ENCODE data around the gene RPS13. TPM values are rescaled to one million over a fixed set of nuclear protein-coding genes. Genes with fewer than 3 reads are reported as not detected.
"Not testable (repeated sequence)": the region's sequence is repeated elsewhere in the genome, so short reads cannot be mapped to it uniquely, and the experiment has no call there.

The RPS13 gene
- polyA plus RNA-seq, 1 donor, result 1,219 TPM

DNA sequence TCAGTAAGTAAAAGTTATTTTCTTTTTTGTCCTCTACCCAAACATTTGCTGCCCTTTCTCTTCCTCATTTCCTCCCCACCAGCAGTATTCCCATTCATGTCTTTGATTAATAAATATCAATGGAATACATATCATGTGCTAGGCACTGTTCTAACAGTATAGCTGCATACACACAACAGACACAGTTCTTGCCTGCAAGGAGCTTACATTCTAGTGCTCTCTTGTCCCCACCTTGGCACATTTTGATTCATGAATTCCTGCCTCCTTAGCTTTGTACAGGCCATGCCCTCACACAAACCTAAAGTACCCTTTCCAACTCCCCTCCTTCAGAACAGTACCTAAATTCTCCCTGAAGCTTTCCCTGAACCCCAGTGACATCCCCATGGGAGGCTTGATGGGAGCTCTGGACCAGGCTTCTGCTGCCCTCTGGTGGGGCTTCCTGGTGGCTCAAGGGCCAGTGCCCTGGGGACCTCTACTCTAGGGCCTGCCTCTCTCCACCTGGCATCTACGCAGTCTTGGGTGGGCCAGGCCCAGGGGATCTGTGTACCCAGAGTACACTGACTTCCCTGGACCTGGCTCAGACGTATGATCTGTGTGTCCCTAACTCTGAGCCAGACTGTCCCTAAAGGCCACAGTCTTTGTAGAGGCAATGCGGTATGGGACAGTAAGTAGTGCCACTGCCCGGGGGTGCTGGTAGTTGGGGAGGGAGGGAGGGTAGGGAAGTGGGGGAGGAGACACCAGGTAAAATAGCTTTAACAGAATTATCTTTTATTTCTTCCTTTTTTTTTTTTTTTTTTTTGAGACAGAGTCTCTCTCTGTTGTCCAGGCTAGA is 14.1 kb downstream of the RPS13 start:
- no peak for DNase-seq

DNA sequence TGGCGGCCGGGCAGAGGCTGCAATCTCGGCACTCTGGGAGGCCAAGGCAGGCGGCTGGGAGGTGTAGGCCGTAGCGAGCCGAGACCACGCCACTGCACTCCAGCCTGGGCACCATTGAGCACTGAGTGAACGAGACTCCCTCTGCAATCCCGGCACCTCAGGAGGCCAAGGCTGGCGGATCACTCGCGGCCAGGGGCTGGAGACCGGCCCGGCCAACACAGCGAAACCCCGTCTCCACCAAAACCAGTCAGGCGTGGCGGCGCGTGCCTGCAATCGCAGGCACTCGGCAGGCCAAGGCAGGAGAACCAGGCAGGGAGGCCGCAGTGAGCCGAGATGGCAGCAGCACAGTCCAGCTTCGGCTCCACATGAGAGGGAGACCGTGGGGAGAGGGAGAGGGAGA is 26.3 kb downstream of the RPS13 start:
- not testable (repeated sequence) for DNase-seq

DNA sequence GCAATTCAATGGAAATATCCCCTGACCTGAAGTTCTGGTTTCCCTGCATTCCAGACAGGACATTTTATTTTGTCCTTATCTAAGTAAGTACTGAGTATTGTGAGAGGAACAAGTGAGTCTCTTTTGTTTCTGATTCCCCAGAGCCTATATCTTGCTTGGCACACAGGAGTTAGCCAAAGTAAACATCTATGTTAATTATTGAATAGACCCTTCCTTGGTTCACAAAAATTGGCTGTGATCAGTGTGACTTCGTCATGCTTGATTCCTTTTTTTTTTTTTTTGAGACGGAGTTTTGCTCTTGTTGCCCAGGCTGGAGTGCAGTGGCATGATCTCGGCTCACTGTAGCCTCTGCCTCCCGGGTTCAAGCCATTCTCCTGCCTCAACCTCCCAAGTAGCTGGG is 29.0 kb downstream of the RPS13 start:
- not testable (repeated sequence) for DNase-seq

DNA sequence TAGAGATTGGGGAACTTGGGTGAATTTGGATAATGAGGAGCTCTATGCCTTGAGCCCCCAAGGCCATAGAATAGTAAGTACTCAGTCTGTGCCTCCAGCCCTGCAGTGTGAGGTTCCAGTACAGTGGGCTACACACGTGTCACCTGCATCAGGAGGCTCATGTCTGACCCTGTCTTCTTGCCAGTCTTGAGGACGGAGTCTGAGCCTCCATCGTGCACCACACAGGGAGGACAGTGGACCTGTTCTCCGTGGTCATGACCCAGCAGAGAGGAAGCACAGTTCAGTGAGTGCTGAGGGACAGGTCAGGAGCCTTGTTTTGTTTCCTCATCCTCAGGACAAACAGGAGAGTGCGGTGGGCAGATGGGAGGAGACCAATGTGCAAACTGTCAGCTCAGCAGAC is 30.8 kb downstream of the RPS13 start:
- no peak for DNase-seq

DNA sequence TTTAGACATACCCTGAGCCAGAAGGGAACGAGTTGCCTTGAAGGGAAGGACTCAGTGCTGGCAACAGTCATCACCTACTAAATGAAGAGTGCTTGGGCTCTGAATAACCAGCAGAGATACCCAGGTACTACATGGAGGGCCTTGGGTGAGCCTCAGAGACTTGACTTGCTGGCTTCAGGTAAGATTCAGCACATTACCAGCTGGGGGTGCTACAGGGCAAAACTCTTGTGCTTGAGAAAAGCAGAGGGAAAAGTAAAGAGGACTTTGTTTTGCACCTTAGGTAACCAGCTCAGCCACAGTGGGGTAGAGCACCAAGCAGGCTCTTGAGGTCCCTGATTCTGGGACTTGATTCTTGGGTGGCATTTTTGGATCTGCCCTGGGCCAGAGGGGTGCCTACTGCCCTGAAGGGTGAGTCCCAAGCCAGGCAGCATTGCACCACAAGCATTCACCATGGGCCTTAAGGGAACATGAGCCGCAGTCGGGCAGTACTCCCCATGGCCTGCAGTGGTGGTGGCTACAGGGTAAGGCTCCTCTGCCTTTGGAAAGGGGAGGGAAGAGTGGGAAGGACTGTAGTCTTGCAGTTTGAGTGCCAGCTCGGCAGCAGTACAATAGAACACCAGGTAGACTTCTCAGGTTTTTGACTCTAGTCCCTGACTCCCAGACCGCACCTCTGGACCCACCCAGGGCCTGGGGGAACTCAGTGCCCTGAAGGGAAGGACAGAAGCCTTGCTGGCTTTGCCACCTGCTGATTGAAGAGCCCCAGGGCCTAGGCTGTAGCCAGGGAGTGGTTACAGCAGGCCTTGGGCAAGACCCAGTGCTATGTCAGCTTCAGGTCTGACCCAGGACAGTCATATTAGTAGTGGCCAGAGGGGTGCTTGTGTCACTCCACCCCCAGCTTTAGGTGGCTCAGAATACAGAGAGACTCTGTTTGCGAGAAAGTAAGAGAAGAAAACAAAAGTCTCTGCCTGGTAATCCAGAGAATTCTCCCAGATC is 40.5 kb downstream of the RPS13 start:
- no peak for DNase-seq

DNA sequence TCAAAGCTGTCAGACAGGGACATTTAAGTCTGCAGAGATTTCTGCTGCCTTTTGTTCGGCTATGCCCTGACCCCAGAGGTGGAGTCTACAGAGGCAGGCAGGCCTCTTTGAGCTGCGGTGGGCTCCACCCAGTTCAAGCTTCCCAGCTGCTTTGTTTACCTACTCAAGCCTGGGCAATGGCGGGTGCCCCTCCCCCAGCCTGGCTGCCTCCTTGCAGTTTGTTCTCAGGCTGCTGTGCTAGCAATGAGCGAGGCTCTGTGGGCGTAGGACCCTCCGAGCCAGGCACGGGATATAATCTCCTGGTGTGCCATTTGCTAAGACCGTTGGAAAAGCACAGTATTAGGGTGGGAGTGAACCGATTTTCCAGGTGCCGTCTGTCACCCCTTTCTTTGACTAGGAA is 43.4 kb downstream of the RPS13 start:
- not testable (repeated sequence) for DNase-seq

DNA sequence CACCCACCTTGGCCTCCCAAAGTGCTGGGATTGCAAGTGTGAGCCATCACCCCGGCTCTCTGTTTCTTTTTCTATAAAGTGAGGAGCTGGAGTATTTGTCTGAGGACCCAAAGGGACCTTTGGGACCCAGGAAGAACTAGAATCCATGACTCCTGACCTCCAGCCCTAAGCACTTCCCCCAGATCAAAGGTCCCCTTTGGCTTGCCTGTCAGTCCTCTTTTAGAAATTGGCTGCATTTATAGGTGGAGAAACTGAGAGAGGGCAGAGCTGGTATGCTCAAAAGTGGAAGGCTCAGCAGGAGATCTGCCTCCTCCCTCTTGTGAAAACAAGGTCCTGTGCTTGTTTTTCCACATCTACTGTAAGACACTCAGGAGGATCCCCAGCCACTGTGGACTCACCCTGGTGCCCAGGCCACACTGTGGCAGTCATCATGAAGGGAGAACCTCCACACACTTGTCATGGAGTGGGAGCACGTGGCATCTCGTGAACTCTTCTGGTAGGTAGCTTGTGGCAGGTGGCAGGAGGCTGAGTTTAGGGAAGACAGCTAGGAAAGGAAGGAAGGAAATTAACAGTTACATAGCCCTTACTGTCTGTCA is 50.9 kb downstream of the RPS13 start:
- no peak for DNase-seq

DNA sequence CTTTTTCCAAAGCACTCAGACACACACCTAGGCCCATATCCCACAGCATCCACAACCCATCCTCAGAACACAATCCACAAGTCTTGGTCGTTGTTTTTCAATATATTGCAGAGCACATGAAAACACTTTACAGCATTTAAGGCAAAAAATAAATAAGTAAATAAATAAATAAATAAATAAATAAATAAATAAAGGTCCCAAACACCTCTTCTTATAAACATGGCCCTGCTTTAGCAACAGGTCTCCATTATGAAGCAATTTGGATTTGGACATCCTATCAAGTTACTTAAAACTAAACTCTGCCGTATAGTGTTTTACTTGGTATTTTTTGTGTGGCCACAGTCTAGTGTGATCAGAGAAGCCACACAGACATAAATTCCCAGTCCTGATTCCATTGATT is 52.5 kb downstream of the RPS13 start:
- DNase-seq, result no peak

Other genes starting within 250 kb of the RPS13 start
- gene PLEKHA7, start 63.3 kb downstream of the RPS13 start, polyA plus RNA-seq (ENCODE audit: insufficient read length), result 63.0 TPM
- 77.6 TPM for gene PIK3C2A, start 130.3 kb upstream of the RPS13 start, polyA plus RNA-seq (ENCODE audit: insufficient read length)
- gene NUCB2, start 199.1 kb upstream of the RPS13 start, polyA plus RNA-seq (ENCODE audit: insufficient read length), result 90.5 TPM

Measured in left kidney (tissue), 2 donors.